Measurements from ENCODE around the gene FAM222A. TPM values are rescaled to one million over a fixed set of nuclear protein-coding genes. Genes with fewer than 3 reads are reported as not detected.

Gene FAM222A
- polyA plus RNA-seq, 3 donors: 0.09 TPM; not detected in 2

- WGBS (ENCODE audit: insufficient coverage): no CpG with 5 or more reads among the region's 9 CpGs
- Histone ChIP-seq H3K27me3 (ENCODE audit: control insufficient read depth in 2 of 2, insufficient read depth in 2 of 2, low read length in 2 of 2) (no peaks in the 10 kb centered on the region), H3K4me1 (ENCODE audit: control insufficient read depth in 1 of 2, insufficient read depth in 2 of 2, low read length in 2 of 2) (peaks cover 21% of the 10 kb centered on the region in 2 donors), H3K79me2 (ENCODE audit: insufficient read depth, low read length) (no peaks in the 10 kb centered on the region), H3K9me3 (replicated peaks in 1 of 2; ENCODE audit: control insufficient read depth in 1 of 2, insufficient read depth in 1 of 2, low read length in 2 of 2) (no peaks in the 10 kb centered on the region), H3K36me3 (replicated peaks in 1 of 2; ENCODE audit: control insufficient read depth in 1 of 2, insufficient read depth in 2 of 2, low read length in 2 of 2) (no peaks in the 10 kb centered on the region), H3K27ac (ENCODE audit: low read depth in 1 of 2, low read length in 2 of 2) (no peak overlapping the region), H3K4me2 (replicated peaks; ENCODE audit: extremely low read depth, low read length, poor library complexity, severe bottlenecking) (no peak overlapping the region), H3K4me3 (replicated peaks in 1 of 3; ENCODE audit: low read depth in 2 of 3, low read length in 3 of 3) (no peak overlapping the region), H4K20me1 (ENCODE audit: insufficient read depth, low read length) (no peaks in the 10 kb centered on the region), H2AFZ (ENCODE audit: insufficient read depth, low read depth, low read length, poor library complexity, severe bottlenecking) (no peak overlapping the region), H3K9ac (ENCODE audit: insufficient read depth, low read length, poor library complexity, severe bottlenecking) (no peak overlapping the region)
- no peak for DNase-seq
- TF ChIP-seq CTCF (IDR thresholded peaks at IDR 0.05): no peak
- intact Hi-C loops (cut with micrococcal nuclease): no loop called here
- H3K36me3 Mint-ChIP-seq: peaks cover 0 to 4% of the 10 kb centered on the region in 2 donors
- H3K4me1 Mint-ChIP-seq: peaks cover 29% of the 10 kb centered on the region
- no peaks in the 10 kb centered on the region for H3K9me3 Mint-ChIP-seq
- H3K27ac Mint-ChIP-seq: peak overlapping the region in 3 of 7 donors; percentile 3 to 64 (median 14)
- peaks cover 7 to 10% (median 10%) of the 10 kb centered on the region in 3 donors for H3K27me3 Mint-ChIP-seq (ENCODE audit: low read depth in 3 of 3)
- H3K4me3 Mint-ChIP-seq: no peak overlapping the region
These were observed 104.6 kb downstream of the FAM222A start for GRCh38 chr12:109818253-109818652.

GRCh38 chr12:109818905-109819500, 105.4 kb downstream of the FAM222A start:
- Mint-ChIP-seq H3K36me3 (peaks cover 0 to 4% of the 10 kb centered on the region in 2 donors), H3K27me3 (ENCODE audit: low read depth in 3 of 3) (peaks cover 7 to 10% (median 10%) of the 10 kb centered on the region in 3 donors), H3K27ac (peak overlapping the region in 2 of 7 donors; percentile 61 to 73), H3K9me3 (no peaks in the 10 kb centered on the region), H3K4me1 (peaks cover 35% of the 10 kb centered on the region), H3K4me3 (no peak overlapping the region)
- no peaks in the 10 kb centered on the region for H4K20me1 ChIP-seq (ENCODE audit: insufficient read depth, low read length)
- no peaks in the 10 kb centered on the region for H3K36me3 ChIP-seq (replicated peaks in 1 of 2; ENCODE audit: control insufficient read depth in 1 of 2, insufficient read depth in 2 of 2, low read length in 2 of 2)
- no peaks in the 10 kb centered on the region for H3K79me2 ChIP-seq (ENCODE audit: insufficient read depth, low read length)
- H3K9me3 ChIP-seq (replicated peaks in 1 of 2; ENCODE audit: control insufficient read depth in 1 of 2, insufficient read depth in 1 of 2, low read length in 2 of 2): no peaks in the 10 kb centered on the region
- no peak overlapping the region for H3K27ac ChIP-seq (ENCODE audit: low read depth in 1 of 2, low read length in 2 of 2)
- intact Hi-C loops (cut with micrococcal nuclease): no loop called here
- TF ChIP-seq CTCF (IDR thresholded peaks at IDR 0.05): no peak
- 94% methylated on average over 6 of the region's 10 CpGs for WGBS (ENCODE audit: insufficient coverage)
- no peaks in the 10 kb centered on the region for H3K27me3 ChIP-seq (ENCODE audit: control insufficient read depth in 2 of 2, insufficient read depth in 2 of 2, low read length in 2 of 2)
- no peak overlapping the region for H3K9ac ChIP-seq (ENCODE audit: insufficient read depth, low read length, poor library complexity, severe bottlenecking)
- no peak for DNase-seq
- H3K4me3 ChIP-seq (replicated peaks in 1 of 3; ENCODE audit: low read depth in 2 of 3, low read length in 3 of 3): no peak overlapping the region
- H3K4me1 ChIP-seq (ENCODE audit: control insufficient read depth in 1 of 2, insufficient read depth in 2 of 2, low read length in 2 of 2): peaks cover 29% of the 10 kb centered on the region in 2 donors
- H2AFZ ChIP-seq (ENCODE audit: insufficient read depth, low read depth, low read length, poor library complexity, severe bottlenecking): no peak overlapping the region
- H3K4me2 ChIP-seq (replicated peaks; ENCODE audit: extremely low read depth, low read length, poor library complexity, severe bottlenecking): no peak overlapping the region

Other genes starting within 250 kb of the FAM222A start
- 10 to 100 TPM; 18.1 to 21.0 (median 20.0) TPM for gene KCTD10, start 236.5 kb upstream of the FAM222A start, polyA plus RNA-seq
- gene UBE3B, start 236.2 kb upstream of the FAM222A start, polyA plus RNA-seq: 10 to 100 TPM; 14.4 to 25.9 (median 18.2) TPM
- 10 to 100 TPM in 2 of 3 donors, 1 to 10 TPM in 1; 5.0 to 15.6 (median 12.4) TPM for gene MMAB, start 140.3 kb upstream of the FAM222A start, polyA plus RNA-seq
- gene MVK, start 140.0 kb upstream of the FAM222A start, polyA plus RNA-seq: 1 to 10 TPM; 1.1 to 3.8 (median 1.6) TPM
- gene TRPV4, start 119.6 kb downstream of the FAM222A start, polyA plus RNA-seq: 1 to 10 TPM in 2 of 3 donors, under 1 TPM in 1; 0.64 to 3.1 (median 2.0) TPM
- gene GLTP, start 166.7 kb downstream of the FAM222A start, polyA plus RNA-seq: 10 to 100 TPM; 46.2 to 65.9 (median 51.7) TPM
- 10 to 100 TPM in 1 of 3 donors, 1 to 10 TPM in 2; 2.6 to 24.5 (median 7.3) TPM for gene TCHP, start 186.4 kb downstream of the FAM222A start, polyA plus RNA-seq